ENCODE data around the gene ZDHHC24.

- no peak for TF ChIP-seq CTCF (IDR thresholded peaks at IDR 0.05; ENCODE audit: low read depth, low read length)
- TF ChIP-seq POLR2A (IDR thresholded peaks at IDR 0.05; ENCODE audit: extremely low read depth, insufficient read length) = no peak
- TF ChIP-seq MAX (IDR thresholded peaks at IDR 0.05; ENCODE audit: low read depth, low read length) = no peak
- TF ChIP-seq MYC (IDR thresholded peaks at IDR 0.05; ENCODE audit: low read depth, low read length) = no peak
Measured at GRCh38 chr11:66543263-66544107, 2.4 kb downstream of the ZDHHC24 start.

Data from NB4 (cell line).